ENCODE results near the gene EPDR1.

DNA sequence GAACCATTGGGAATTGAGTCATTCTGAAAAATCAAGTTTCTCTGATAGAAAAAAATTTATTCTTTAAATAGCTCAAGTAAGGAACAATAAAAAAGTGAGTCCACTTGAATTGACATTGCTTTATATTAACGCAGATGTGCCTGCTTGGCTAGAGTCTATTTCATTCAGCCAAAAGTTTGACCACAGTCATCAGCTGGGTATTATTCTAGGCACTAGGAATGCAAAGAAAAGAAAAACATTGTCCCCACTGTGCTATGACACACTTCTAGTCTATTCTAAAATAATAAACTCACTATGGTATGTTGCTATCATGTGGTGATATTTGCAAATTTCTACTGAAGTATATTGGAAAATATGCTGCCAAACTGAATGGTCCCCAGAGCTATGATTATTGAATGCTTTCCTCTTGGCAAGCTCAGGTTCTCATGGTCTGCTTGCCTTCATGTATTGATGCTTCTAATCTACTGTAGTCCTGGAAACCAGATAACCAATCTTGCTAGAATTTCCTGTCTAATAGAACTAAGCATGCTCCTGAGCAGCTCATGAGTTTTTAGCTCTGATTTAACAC lies 12.1 kb upstream of the EPDR1 start:
- TF ChIP-seq POLR2AphosphoS5 (IDR thresholded peaks at IDR 0.05), result no peak
- no peak for TF ChIP-seq POLR2A (IDR thresholded peaks at IDR 0.05)
